Mesendoderm (in vitro differentiated cells): Measurements from ENCODE around the gene FLT1.

ENCODE experiments used
- DNase-seq: peaks from one replicate; pipeline ENCODE4 v3.0.0; 2013
- H2AK5ac ChIP-seq: 2 replicates; pipeline ENCODE4 v1.6.1; 2013; ENCODE audit warnings: low read length, inconsistent platforms
- H2BK120ac ChIP-seq: 2 replicates; pipeline ENCODE4 v1.6.1; 2013; ENCODE audit warnings: low read depth, mild to moderate bottlenecking, low read length, moderate library complexity, mixed read lengths
- H2BK15ac ChIP-seq: replicated peaks from 2 replicates; pipeline ENCODE4 v1.6.1; 2013; ENCODE audit warnings: low read depth, mild to moderate bottlenecking, moderate library complexity
- H2BK5ac ChIP-seq: 2 replicates; pipeline ENCODE4 v1.6.1; 2013; ENCODE audit warnings: low read length, inconsistent platforms
- H3K18ac ChIP-seq: 2 replicates; pipeline ENCODE4 v1.6.1; 2013; ENCODE audit warnings: mild to moderate bottlenecking, low read length, mixed read lengths
- H3K23ac ChIP-seq: one replicate; pipeline ENCODE4 v1.6.1; 2013; ENCODE audit warnings: low read length
- H3K27ac ChIP-seq: 2 replicates; pipeline ENCODE4 v1.5.1; 2013; ENCODE audit warnings: low read depth, mild to moderate bottlenecking, inconsistent platforms, low read length, moderate library complexity
- H3K27me3 ChIP-seq: 2 replicates; pipeline ENCODE4 v1.6.1; 2013; ENCODE audit warnings: low read length, control low read depth, mild to moderate bottlenecking, inconsistent platforms; ENCODE audit not compliant: insufficient read depth, poor library complexity
- H3K36me3 ChIP-seq: 2 replicates; pipeline ENCODE4 v1.6.1; 2013; ENCODE audit warnings: low read length, inconsistent platforms; ENCODE audit not compliant: control insufficient read depth, insufficient read depth
- H3K4ac ChIP-seq: one replicate; pipeline ENCODE4 v1.6.1; 2013; ENCODE audit warnings: low read depth, mild to moderate bottlenecking, low read length, moderate library complexity
- H3K4me1 ChIP-seq: 2 replicates; pipeline ENCODE4 v1.6.1; 2013; ENCODE audit warnings: low read depth, low read length, inconsistent platforms; ENCODE audit not compliant: control insufficient read depth
- H3K4me2 ChIP-seq: 2 replicates; pipeline ENCODE4 v1.6.1; 2013; ENCODE audit warnings: low read length
- H3K4me3 ChIP-seq: 2 replicates; pipeline ENCODE4 v1.5.1; 2013; ENCODE audit warnings: mild to moderate bottlenecking, low read length
- H3K56ac ChIP-seq: one replicate; pipeline ENCODE4 v1.6.1; 2013; ENCODE audit warnings: low read length
- H3K79me1 ChIP-seq: 2 replicates; pipeline ENCODE4 v1.6.1; 2013; ENCODE audit warnings: low read length, inconsistent platforms
- H3K79me2 ChIP-seq: 2 replicates; pipeline ENCODE4 v1.6.1; 2013; ENCODE audit warnings: mild to moderate bottlenecking, low read length; ENCODE audit not compliant: control insufficient read depth, insufficient read depth
- H3K9ac ChIP-seq: 2 replicates; pipeline ENCODE4 v1.6.1; 2013; ENCODE audit warnings: low read length, inconsistent platforms
- H4K5ac ChIP-seq: one replicate; pipeline ENCODE4 v1.6.1; 2013; ENCODE audit warnings: low read length
- H4K8ac ChIP-seq: one replicate; pipeline ENCODE4 v1.6.1; 2013; ENCODE audit warnings: low read depth, mild to moderate bottlenecking, control low read depth, low read length, moderate library complexity
- WGBS: extraction: QIAGEN DNeasy Blood & Tissue Kit; methylation state at CpG from one replicate; pipeline ENCODE4 v1.1.7; 2013; ENCODE audit warnings: low lambda C conversion rate, missing lambda C conversion rate; ENCODE audit not compliant: insufficient coverage; ENCODE audit errors: extremely low coverage; 5-methylcytosine and 5-hydroxymethylcytosine counted together

The FLT1 gene

GRCh38 chr13:28409648-28410047 is 85.3 kb downstream of the FLT1 start:
- Histone ChIP-seq H3K79me1 (no peaks in the 10 kb centered on the region), H3K4me3 (no peak overlapping the region), H3K79me2 (no peaks in the 10 kb centered on the region), H2BK15ac (no peak overlapping the region), H3K18ac (no peak overlapping the region), H3K36me3 (no peaks in the 10 kb centered on the region), H3K4me1 (peaks cover 10% of the 10 kb centered on the region), H4K8ac (no peak overlapping the region), H3K27ac (no peak overlapping the region), H3K4ac (no peak overlapping the region), H2AK5ac (no peak overlapping the region), H4K5ac (no peak overlapping the region), H3K27me3 (no peaks in the 10 kb centered on the region), H3K23ac (no peak overlapping the region), H2BK5ac (no peak overlapping the region), H3K56ac (no peak overlapping the region), H3K4me2 (no peak overlapping the region), H3K9ac (no peak overlapping the region), H2BK120ac (no peak overlapping the region)
- no peak for DNase-seq

DNA sequence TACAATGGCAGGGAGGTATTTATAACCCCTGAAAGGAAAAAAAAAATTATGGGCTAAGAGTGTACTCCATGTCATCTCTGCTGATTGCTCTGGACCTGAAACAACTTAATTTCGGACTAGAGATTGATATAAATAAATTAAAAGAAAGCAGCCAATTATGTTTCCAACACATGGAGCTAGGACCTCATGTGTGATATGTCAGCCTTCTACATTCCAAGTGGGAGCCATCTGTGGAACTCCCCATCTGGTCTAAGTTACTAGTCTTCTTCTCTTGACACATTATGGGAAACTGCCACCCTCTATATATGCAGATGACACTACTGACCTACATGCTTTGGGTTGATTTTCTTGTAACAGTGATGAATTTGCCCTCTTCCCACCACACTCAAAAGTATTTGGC is 86.1 kb downstream of the FLT1 start:
- no peak for DNase-seq
- no CpG with 5 or more reads among the region's 1 CpG for WGBS
- H3K9ac ChIP-seq, result no peak overlapping the region
- H3K4me3 ChIP-seq, result no peak overlapping the region
- no peak overlapping the region for H2BK15ac ChIP-seq
- H3K4ac ChIP-seq, result no peak overlapping the region
- no peak overlapping the region for H3K27ac ChIP-seq
- peak overlapping the region; percentile 8 for H2AK5ac ChIP-seq
- H3K56ac ChIP-seq, result no peak overlapping the region
- H2BK120ac ChIP-seq, result no peak overlapping the region
- no peaks in the 10 kb centered on the region for H3K79me1 ChIP-seq
- H3K79me2 ChIP-seq, result no peaks in the 10 kb centered on the region
- peaks cover 10% of the 10 kb centered on the region for H3K4me1 ChIP-seq
- H2BK5ac ChIP-seq, result peak overlapping the region; percentile 5
- H3K36me3 ChIP-seq, result no peaks in the 10 kb centered on the region
- no peak overlapping the region for H3K4me2 ChIP-seq
- H3K27me3 ChIP-seq, result no peaks in the 10 kb centered on the region
- no peak overlapping the region for H4K8ac ChIP-seq
- no peak overlapping the region for H4K5ac ChIP-seq
- no peak overlapping the region for H3K18ac ChIP-seq
- H3K23ac ChIP-seq, result no peak overlapping the region

- Histone ChIP-seq H3K79me2 (no peaks in the 10 kb centered on the region), H3K4me1 (peaks cover 10% of the 10 kb centered on the region), H4K5ac (no peak overlapping the region), H3K4me2 (no peak overlapping the region), H3K56ac (no peak overlapping the region), H3K4ac (no peak overlapping the region), H3K36me3 (no peaks in the 10 kb centered on the region), H2AK5ac (no peak overlapping the region), H2BK5ac (no peak overlapping the region), H2BK120ac (peak overlapping the region; percentile 61), H3K23ac (no peak overlapping the region), H3K18ac (no peak overlapping the region), H2BK15ac (no peak overlapping the region), H3K9ac (no peak overlapping the region), H3K27ac (no peak overlapping the region), H4K8ac (no peak overlapping the region), H3K4me3 (no peak overlapping the region), H3K79me1 (no peaks in the 10 kb centered on the region), H3K27me3 (no peaks in the 10 kb centered on the region)
- WGBS, result no CpG with 5 or more reads among the region's 8 CpGs
- DNase-seq, result peak; percentile 68
These were observed 86.6 kb downstream of the FLT1 start for GRCh38 chr13:28408235-28408848.

DNA sequence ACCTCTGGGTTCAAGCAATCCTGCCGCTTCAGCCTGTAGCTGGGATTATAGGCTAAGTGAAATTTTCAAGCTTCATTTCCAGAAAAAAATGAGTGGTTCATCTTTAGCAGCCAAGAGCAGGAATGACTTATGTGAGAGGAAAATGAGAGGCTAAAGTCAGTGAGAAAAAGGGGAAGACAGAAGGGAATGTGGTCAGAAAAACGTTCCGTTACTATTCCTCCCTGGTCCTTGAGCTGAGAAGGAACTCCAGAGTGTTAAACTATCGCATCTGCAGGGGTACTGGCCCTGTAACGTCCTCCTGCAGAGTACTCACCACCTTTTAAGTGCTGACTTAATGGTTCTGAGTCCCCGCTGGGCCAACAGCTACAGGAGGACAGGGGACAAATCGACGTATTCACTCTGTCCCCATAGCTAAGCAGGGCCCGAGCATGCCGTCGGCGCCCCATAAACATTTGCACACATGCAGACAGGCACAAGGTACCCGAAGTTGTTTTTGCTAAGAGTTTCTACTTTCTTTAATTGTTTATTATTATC is 88.1 kb downstream of the FLT1 start:
- Histone ChIP-seq H2AK5ac (no peak overlapping the region), H2BK15ac (no peak overlapping the region), H3K18ac (no peak overlapping the region), H3K4me3 (no peak overlapping the region), H3K4me2 (no peak overlapping the region), H2BK120ac (no peak overlapping the region), H4K8ac (no peak overlapping the region), H3K79me1 (no peaks in the 10 kb centered on the region), H3K36me3 (no peaks in the 10 kb centered on the region), H3K79me2 (no peaks in the 10 kb centered on the region), H3K9ac (no peak overlapping the region), H3K4ac (no peak overlapping the region), H3K27ac (no peak overlapping the region), H3K27me3 (no peaks in the 10 kb centered on the region), H3K4me1 (peaks cover 10% of the 10 kb centered on the region), H3K56ac (no peak overlapping the region), H3K23ac (no peak overlapping the region), H2BK5ac (no peak overlapping the region), H4K5ac (no peak overlapping the region)
- WGBS, result no CpG with 5 or more reads among the region's 13 CpGs
- DNase-seq, result peak; percentile 54

GRCh38 chr13:28402057-28402381 is 92.9 kb downstream of the FLT1 start:
- no peak overlapping the region for H3K27ac ChIP-seq
- no peak overlapping the region for H3K4me3 ChIP-seq
- no peak overlapping the region for H2AK5ac ChIP-seq
- H3K4me2 ChIP-seq, result no peak overlapping the region
- H3K36me3 ChIP-seq, result no peaks in the 10 kb centered on the region
- no peak overlapping the region for H2BK120ac ChIP-seq
- no peak overlapping the region for H3K56ac ChIP-seq
- no peak for DNase-seq
- no peak overlapping the region for H3K18ac ChIP-seq
- no peak overlapping the region for H2BK15ac ChIP-seq
- H3K9ac ChIP-seq, result no peak overlapping the region
- H4K8ac ChIP-seq, result no peak overlapping the region
- H3K27me3 ChIP-seq, result no peaks in the 10 kb centered on the region
- H3K4me1 ChIP-seq, result no peaks in the 10 kb centered on the region
- WGBS, result no CpG with 5 or more reads among the region's 5 CpGs
- no peak overlapping the region for H2BK5ac ChIP-seq
- no peak overlapping the region for H4K5ac ChIP-seq
- no peak overlapping the region for H3K4ac ChIP-seq
- H3K23ac ChIP-seq, result no peak overlapping the region
- H3K79me2 ChIP-seq, result no peaks in the 10 kb centered on the region
- no peaks in the 10 kb centered on the region for H3K79me1 ChIP-seq
